ENCODE measurements around the gene DUSP23.
A peak's percentile ranks its signal among the peaks of the same experiment; 100 is the strongest.

GRCh38 chr1:159798893-159799292 lies 18.1 kb downstream of the DUSP23 start:
- TF ChIP-seq POLR2AphosphoS5 (IDR thresholded peaks at IDR 0.05) (peak in 1 of 2 donors; percentile 28), CTCF (IDR thresholded peaks at IDR 0.05) (peak; percentile 72 to 73 (median 72))
